DND-41 (cell line): ENCODE results near the gene TBC1D21.

Experiments
- CTCF ChIP-seq: IDR thresholded peaks from 2 replicates; pipeline ENCODE4 v1.5.1; 2012; ENCODE audit warnings: borderline replicate concordance, low read length, moderate library complexity, mild to moderate bottlenecking; ENCODE audit not compliant: poor library complexity, severe bottlenecking; ENCODE audit errors: extremely low read depth
- EZH2 ChIP-seq: IDR thresholded peaks from 3 replicates; pipeline ENCODE4 v1.6.1; 2012; ENCODE audit warnings: borderline replicate concordance, low read depth, mild to moderate bottlenecking, moderate library complexity, low read length, inconsistent platforms; ENCODE audit not compliant: severe bottlenecking

GRCh38 chr15:73852507-73852906, 20.9 kb upstream of the TBC1D21 start:
- no peak for TF ChIP-seq CTCF
- TF ChIP-seq EZH2 = no peak
